Kidney (tissue), 14 donors: ENCODE results near the gene LIPC. TPM values are rescaled to one million over a fixed set of nuclear protein-coding genes. Genes with fewer than 3 reads are reported as not detected.

Experiments
- DNase-seq, 5 donors: peaks; one replicate each; pipeline ENCODE4 v3.0.0-alpha.2; 2013 to 2020
- FAIRE-seq: peaks from 2 replicates; lab custom pipeline; 2012; peaks lifted over from hg19 to GRCh38; lab: Jason Lieb, UNC
- H3K27ac ChIP-seq, 2 donors: one replicate each; pipeline ENCODE4 v1.7.0; 2013; ENCODE audit warnings: low read depth in 2 of 2, low read length in 2 of 2, inconsistent platforms in 1 of 2
- H3K27me3 ChIP-seq: one replicate; pipeline ENCODE4 v1.7.1; 2013; ENCODE audit warnings: low read length, inconsistent platforms; ENCODE audit not compliant: control insufficient read depth, insufficient read depth
- H3K36me3 ChIP-seq, 3 donors: one replicate each; pipeline versions ENCODE4 v1.7.0 to v1.7.1; 2013; ENCODE audit warnings: low read length in 3 of 3, control low read depth in 1 of 3, inconsistent platforms in 1 of 3; ENCODE audit not compliant: insufficient read depth in 3 of 3, control insufficient read depth in 2 of 3
- H3K4me1 ChIP-seq, 3 donors: one replicate each; pipeline versions ENCODE4 v1.7.0 to v1.7.1; 2013; ENCODE audit warnings: low read length in 3 of 3, inconsistent platforms in 1 of 3, low read depth in 1 of 3; ENCODE audit not compliant: control insufficient read depth in 2 of 3, insufficient read depth in 2 of 3
- H3K4me3 ChIP-seq, 3 donors: one replicate each; pipeline versions ENCODE4 v1.7.0 to v1.8.1; 2013; ENCODE audit warnings: low read length in 3 of 3, control low read depth in 1 of 3, inconsistent platforms in 1 of 3
- H3K9ac ChIP-seq, 3 donors: one replicate each; pipeline versions ENCODE4 v1.7.0 to v1.7.1; 2013; ENCODE audit warnings: low read length in 3 of 3, control low read depth in 1 of 3, inconsistent platforms in 1 of 3
- H3K9me3 ChIP-seq, 3 donors: one replicate each; pipeline versions ENCODE4 v1.7.0 to v1.7.1; 2013; ENCODE audit warnings: low read length in 3 of 3, control low read depth in 1 of 3, inconsistent platforms in 1 of 3; ENCODE audit not compliant: control insufficient read depth in 2 of 3, insufficient read depth in 1 of 3
- intact Hi-C: fragments of 100-400 bp; cut with DNase I; formaldehyde crosslinking; loops from one replicate; pipeline ENCODE4 v1.11.1; 2022
- polyA plus RNA-seq: library from polyadenylated mRNA; stranded (reverse); fragments of 350-450 nt; fragmentation: Illumina TruSeq; extraction: RNeasy Lipid Tissue Mini Kit (QIAGEN cat#74804); gene quantifications from one replicate; pipeline ENCODE4 v1.2.3, GENCODE V29; 2014; ENCODE audit warnings: low read depth, low replicate concordance; ENCODE audit not compliant: insufficient read depth
- total RNA-seq: library from RNA; stranded (reverse); fragmentation: NEBNext Ultra II Directional; extraction: Animal tissue kit (Norgen Biotek cat#: 25700); gene quantifications from one replicate; pipeline ENCODE4 v1.2.1, GENCODE V29; 2021
- TF ChIP-seq, protein P1 (sequence below): IDR thresholded peaks from 3 replicates; pipeline ENCODE4 v1.5.1; 2012; ENCODE audit warnings: mild to moderate bottlenecking, moderate library complexity, borderline replicate concordance; ENCODE audit not compliant: insufficient read depth; ENCODE audit errors: extremely low read depth
- donor health status: control.
- donor health status: control.
- donor health status: control.
- donor health status: control.
- donor health status: control.
- donor health status: DM: yes; HTN: yes; CAD: no.
- donor health status: Normal renal cell carcinoma (clear cell type).

LIPC gene
- total and polyA plus RNA-seq, 2 donors from 2014 or later = 9.9 to 21.6 TPM

DNA sequence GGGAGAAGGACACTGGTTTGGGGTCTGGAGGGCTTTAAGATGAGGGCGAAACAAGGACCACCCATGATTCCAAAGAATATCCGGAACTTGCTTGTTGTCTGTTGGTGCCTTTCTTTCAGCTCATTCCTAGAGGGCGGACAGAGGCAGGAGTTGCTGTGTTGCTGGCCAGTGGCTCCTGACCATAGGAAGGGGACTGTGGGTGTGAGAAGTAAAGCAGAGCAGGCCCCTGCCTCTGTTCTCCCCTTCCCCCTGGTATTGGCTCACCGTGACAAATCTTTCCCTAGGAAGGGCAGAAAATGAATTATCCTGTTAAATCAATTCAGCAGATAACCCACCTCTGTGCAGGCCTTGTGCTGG, 89.1 kb downstream of the LIPC start:
- intact Hi-C loops = no loop called here
- Histone ChIP-seq H3K36me3 (no peaks in the 10 kb centered on the region), H3K4me3 (no peak overlapping the region), H3K9ac (no peak overlapping the region), H3K27me3 (no peaks in the 10 kb centered on the region), H3K9me3 (no peaks in the 10 kb centered on the region), H3K27ac (peak overlapping the region; percentile 33 to 47), H3K4me1 (peaks cover 0 to 13% (median 5%) of the 10 kb centered on the region in 3 donors)
- no peak for DNase-seq
- TF ChIP-seq, protein P1, sequence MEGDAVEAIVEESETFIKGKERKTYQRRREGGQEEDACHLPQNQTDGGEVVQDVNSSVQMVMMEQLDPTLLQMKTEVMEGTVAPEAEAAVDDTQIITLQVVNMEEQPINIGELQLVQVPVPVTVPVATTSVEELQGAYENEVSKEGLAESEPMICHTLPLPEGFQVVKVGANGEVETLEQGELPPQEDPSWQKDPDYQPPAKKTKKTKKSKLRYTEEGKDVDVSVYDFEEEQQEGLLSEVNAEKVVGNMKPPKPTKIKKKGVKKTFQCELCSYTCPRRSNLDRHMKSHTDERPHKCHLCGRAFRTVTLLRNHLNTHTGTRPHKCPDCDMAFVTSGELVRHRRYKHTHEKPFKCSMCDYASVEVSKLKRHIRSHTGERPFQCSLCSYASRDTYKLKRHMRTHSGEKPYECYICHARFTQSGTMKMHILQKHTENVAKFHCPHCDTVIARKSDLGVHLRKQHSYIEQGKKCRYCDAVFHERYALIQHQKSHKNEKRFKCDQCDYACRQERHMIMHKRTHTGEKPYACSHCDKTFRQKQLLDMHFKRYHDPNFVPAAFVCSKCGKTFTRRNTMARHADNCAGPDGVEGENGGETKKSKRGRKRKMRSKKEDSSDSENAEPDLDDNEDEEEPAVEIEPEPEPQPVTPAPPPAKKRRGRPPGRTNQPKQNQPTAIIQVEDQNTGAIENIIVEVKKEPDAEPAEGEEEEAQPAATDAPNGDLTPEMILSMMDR = no peak
- FAIRE-seq = no peak

DNA sequence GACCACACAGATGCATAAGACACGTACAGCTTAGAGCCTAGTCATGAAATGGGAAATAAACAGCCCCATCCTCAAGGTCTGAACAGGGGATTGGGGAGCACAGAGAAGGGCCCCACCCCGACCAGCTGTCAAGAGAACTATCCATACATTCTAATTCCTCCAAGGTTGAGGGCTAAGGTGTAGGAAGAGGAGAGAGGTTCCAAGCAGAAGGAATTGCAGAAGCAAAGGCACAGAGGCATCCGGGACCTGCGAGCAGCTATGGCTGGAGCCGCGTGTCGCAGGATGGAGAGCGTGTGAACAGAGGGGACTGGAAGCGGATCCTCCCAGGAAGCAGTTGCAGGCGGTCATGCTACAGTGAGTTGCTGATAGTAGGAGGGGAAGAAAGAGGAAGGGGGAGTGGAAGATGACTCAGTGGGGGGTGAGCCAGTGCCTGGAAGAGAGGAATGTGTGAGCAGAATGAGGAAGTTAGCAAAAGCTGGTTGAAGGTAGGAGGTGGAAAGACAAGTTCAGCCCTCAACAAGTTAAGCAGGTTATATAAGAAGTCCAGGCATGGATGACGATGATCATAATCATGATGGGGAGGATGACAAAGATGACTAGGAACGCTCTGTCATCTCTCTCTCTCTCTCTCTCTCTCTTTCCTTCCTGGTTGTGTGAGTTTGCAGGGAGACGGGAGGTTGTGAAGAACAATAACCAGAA, 89.7 kb downstream of the LIPC start:
- Histone ChIP-seq H3K4me1 (peaks cover 0 to 13% (median 5%) of the 10 kb centered on the region in 3 donors), H3K27ac (peak overlapping the region; percentile 33 to 47), H3K27me3 (no peaks in the 10 kb centered on the region), H3K9ac (no peak overlapping the region), H3K9me3 (no peaks in the 10 kb centered on the region), H3K36me3 (no peaks in the 10 kb centered on the region), H3K4me3 (no peak overlapping the region)
- intact Hi-C loops = no loop called here
- TF ChIP-seq, protein P1 = no peak
- no peak for FAIRE-seq
- peak; percentile 86 to 93 (median 91) for DNase-seq

DNA sequence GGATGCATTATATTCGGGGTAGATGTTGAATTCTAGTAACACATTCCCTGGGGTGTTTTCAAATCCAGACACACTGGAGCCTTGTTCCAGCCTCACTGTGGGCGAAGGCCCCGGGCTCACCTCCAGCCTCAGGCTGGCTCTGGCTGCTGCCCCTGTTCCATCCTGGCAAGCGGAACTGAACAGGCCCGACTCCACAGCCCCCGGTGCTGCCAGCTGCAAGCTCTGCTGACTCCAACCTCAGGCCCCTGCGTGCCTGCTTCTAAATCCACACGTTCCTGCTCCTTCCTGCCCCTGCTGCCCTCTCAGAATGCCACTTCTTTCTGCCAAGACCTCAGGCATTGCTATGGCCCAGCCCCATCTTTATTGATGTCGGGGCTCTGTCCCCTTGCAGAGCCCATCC, 90.6 kb downstream of the LIPC start:
- intact Hi-C loops = no loop called here
- FAIRE-seq (no peak), DNase-seq (peak in 2 of 5 donors; percentile 40 to 59)
- Histone ChIP-seq H3K9me3 (no peaks in the 10 kb centered on the region), H3K4me1 (peaks cover under 1 to 16% (median 5%) of the 10 kb centered on the region in 3 donors), H3K27ac (peak overlapping the region; percentile 33 to 44), H3K27me3 (no peaks in the 10 kb centered on the region), H3K4me3 (no peak overlapping the region), H3K9ac (peak overlapping the region in 1 of 3 donors; percentile 7), H3K36me3 (no peaks in the 10 kb centered on the region)
- TF ChIP-seq, protein P1 = no peak
